GM12865 (cell line): ENCODE results near the gene ERFE.

Source experiments
- DNase-seq: peaks from one replicate; pipeline ENCODE4 v3.0.0; 2010; ENCODE audit warnings: low read depth
- H3K4me3 ChIP-seq: 2 replicates; pipeline ENCODE4 v1.5.1; 2011; ENCODE audit warnings: mild to moderate bottlenecking, low read depth, low read length, control low read depth
- TF ChIP-seq, protein P1 (sequence below): IDR thresholded peaks from 2 replicates; pipeline ENCODE4 v1.5.1; 2011; ENCODE audit warnings: low read length, control low read depth, low read depth, inconsistent platforms; ENCODE audit not compliant: insufficient read depth; ENCODE audit errors: missing control alignments

The ERFE gene

GRCh38 chr2:238148981-238149380 lies 9.8 kb upstream of the ERFE start:
- TF ChIP-seq, protein P1, sequence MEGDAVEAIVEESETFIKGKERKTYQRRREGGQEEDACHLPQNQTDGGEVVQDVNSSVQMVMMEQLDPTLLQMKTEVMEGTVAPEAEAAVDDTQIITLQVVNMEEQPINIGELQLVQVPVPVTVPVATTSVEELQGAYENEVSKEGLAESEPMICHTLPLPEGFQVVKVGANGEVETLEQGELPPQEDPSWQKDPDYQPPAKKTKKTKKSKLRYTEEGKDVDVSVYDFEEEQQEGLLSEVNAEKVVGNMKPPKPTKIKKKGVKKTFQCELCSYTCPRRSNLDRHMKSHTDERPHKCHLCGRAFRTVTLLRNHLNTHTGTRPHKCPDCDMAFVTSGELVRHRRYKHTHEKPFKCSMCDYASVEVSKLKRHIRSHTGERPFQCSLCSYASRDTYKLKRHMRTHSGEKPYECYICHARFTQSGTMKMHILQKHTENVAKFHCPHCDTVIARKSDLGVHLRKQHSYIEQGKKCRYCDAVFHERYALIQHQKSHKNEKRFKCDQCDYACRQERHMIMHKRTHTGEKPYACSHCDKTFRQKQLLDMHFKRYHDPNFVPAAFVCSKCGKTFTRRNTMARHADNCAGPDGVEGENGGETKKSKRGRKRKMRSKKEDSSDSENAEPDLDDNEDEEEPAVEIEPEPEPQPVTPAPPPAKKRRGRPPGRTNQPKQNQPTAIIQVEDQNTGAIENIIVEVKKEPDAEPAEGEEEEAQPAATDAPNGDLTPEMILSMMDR: no peak
- no peak overlapping the region for H3K4me3 ChIP-seq
- DNase-seq: no peak

GRCh38 chr2:238149841-238150572 lies 8.8 kb upstream of the ERFE start:
- TF ChIP-seq, protein P1: no peak
- H3K4me3 ChIP-seq: no peak overlapping the region
- DNase-seq: no peak

DNA sequence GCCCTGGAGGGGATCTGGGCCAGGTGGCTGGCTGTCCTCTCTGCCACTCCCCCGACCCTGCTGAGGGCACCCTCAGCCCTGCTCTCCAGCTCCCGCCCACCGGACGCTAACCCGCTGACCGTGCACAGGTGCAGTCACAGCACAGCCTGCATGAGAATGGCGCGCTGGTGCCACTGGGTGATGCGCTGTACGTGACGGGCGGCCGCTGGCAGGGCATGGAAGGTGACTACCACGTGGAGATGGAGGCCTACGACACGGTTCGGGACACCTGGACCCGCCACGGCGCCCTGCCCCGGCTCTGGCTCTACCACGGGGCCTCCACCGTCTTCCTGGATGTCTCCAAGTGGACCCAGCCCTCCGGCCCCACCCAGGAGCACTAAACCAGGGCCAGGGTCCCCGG lies 8.1 kb upstream of the ERFE start:
- TF ChIP-seq, protein P1: no peak
- H3K4me3 ChIP-seq: no peak overlapping the region
- DNase-seq: no peak

DNA sequence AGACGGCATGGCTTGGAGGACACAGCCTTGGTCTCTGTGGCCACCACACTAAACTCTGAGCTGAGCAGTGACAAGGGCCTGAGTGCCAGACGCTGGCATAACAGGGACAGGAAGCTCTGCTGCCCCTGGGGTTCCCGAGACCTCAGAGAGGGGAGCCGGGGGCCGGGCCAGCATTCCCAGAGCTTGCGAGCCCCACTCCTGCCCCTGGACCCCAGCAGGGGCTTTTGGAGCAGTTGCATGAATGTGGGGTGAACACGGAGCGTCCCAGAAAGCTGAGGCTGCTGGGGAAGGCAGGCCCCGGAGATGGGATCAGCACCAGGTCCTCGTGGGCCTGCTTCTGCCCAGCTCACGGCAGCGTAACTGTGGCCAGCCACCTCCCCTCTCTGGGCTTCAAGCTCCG lies 7.6 kb upstream of the ERFE start:
- DNase-seq: no peak
- H3K4me3 ChIP-seq: no peak overlapping the region
- TF ChIP-seq, protein P1: no peak

DNA sequence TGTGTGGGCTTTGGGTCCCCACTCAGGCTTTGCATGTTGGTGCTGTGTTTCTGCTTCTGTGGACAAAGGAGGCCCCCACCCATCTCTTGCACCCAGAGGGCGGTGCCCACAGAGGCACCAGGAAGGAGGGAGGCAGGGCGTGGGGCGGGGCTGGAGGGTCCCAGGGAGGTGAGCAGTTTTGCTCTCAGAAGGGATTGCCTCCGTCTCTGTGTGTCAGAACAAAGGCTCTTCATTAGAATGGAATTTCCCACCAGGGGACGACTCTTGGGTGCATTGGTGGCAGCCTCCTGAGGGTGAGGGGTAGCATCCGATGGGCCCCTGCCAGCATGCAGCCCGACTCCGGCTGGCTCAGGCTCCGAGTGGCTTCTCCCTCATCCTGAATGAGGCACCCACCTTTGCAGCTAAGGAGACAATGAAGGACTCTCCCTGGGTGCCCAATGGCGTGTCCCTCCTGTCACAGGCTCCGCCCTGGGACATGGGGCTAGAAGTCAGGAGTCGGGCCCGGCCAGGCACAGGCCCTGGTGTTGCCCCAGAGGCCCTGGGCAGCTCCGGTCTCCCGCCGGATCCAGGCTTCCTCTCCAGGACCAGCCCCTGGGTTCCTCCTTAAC lies 7.0 kb upstream of the ERFE start:
- H3K4me3 ChIP-seq: no peak overlapping the region
- TF ChIP-seq, protein P1: no peak
- DNase-seq: no peak

GRCh38 chr2:238152771-238153688 lies 5.7 kb upstream of the ERFE start:
- TF ChIP-seq, protein P1: no peak
- no peak for DNase-seq
- H3K4me3 ChIP-seq: no peak overlapping the region
